Germinal center (tissue), 1 donor: Measurements from ENCODE around the gene TECTA.
"Not testable (repeated sequence)": the region's sequence is repeated elsewhere in the genome, so short reads cannot be mapped to it uniquely, and the experiment has no call there.

Source experiments
- DNase-seq: peaks from one replicate; pipeline ENCODE4 v3.0.0; 2012; ENCODE audit warnings: mixed read lengths, low spot score

Gene TECTA

DNA sequence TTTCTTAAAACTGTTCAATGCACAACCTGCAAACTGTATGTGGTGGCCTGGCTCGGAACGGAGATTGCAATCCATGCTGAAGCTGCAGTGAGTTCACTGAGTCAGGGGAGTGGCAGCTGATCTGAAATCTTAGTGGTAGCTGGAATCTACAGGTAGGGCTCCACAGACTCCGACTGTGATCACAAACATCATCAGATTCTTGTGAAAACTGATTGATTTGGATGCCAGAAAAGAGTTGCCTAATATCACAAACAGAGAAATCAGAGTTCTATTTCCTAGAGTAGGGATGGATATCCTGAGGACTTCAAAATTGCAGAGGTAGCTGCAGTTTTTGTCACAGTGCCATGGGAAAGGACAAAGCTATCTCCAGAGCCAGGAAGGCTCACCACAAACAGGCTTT, 134.0 kb downstream of the TECTA start:
- DNase-seq, result no peak

GRCh38 chr11:121236115-121237001, 135.3 kb downstream of the TECTA start:
- no peak for DNase-seq

GRCh38 chr11:121237247-121237646, 136.2 kb downstream of the TECTA start:
- peak; percentile 43 for DNase-seq

- DNase-seq, result peak; percentile 14
Observed at GRCh38 chr11:121237686-121238658, 136.9 kb downstream of the TECTA start.

DNA sequence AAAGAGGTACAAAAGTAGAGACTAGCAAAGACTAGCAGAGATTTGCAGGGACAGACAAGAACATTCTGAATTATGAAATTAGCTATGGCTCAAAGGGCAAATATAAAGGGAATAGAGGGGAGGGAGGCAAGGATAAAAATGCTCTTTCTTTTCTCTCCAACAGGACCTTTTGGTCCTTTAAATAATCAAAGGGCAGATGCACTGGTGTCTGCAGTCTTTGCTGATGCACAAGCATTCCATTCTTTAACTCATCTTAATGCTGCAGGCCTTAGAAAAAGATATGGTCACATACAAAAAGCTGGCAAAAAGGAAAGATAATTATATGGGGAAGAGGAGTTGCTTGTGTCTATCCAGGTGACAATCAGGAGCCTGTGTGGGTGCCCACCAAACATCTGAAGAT, 137.9 kb downstream of the TECTA start:
- DNase-seq, result no peak

DNA sequence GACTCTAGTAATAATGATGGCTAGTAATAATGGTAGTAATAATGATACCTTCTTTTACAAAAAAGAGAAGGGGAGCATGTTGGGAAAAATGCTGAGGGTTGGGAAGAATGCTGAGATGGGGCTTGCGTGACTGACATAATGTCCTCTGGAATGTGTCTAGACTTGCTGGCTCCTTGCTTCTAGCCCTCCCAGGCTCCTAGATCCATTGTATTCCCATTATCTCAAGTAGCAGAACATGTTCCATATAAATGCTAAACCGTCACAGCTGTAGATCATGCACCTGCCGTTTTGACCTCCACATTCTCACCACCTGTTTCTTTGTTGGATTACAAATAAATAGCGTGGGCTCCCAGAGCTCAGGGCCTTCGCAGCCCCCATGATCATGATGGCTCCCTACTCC, 139.0 kb downstream of the TECTA start:
- DNase-seq, result not testable (repeated sequence)

GRCh38 chr11:121240650-121241303, 139.7 kb downstream of the TECTA start:
- DNase-seq, result no peak
